Muscle of arm (tissue), 14 donors: ENCODE data around the gene SYTL4. TPM values are rescaled to one million over a fixed set of nuclear protein-coding genes. Genes with fewer than 3 reads are reported as not detected.
A peak's percentile ranks its signal among the peaks of the same experiment; 100 is the strongest.
"Not testable (repeated sequence)": the region's sequence is repeated elsewhere in the genome, so short reads cannot be mapped to it uniquely, and the experiment has no call there.

Experiments
- DNase-seq: peaks from one replicate; pipeline ENCODE4 v3.0.0-alpha.2; 2013
- long read RNA-seq, 11 donors: transcript quantifications; one replicate each; lab custom pipeline, GENCODE V29; 2026
- polyA plus RNA-seq, 12 donors: library from polyadenylated mRNA; unstranded; fragments of 120-200 nt; gene quantifications; one replicate each; pipeline ENCODE4 v1.2.1, GENCODE V29; 2013; ENCODE audit not compliant: insufficient read length in 12 of 12

Gene SYTL4
- polyA plus RNA-seq, result 10 to 100 TPM in 1 of 12 donors, 1 to 10 TPM in 10, not detected in 1; 4.1 to 10.7 (median 8.4) TPM
- long read RNA-seq, donor 1, partial matches to known transcripts, result 0 of 1 reads
- long read RNA-seq, donor 1, other reads (novel, unspliced or antisense), result 0 of 1 reads
- long read RNA-seq, donor 2, partial matches to known transcripts, result 6 of 6 reads
- long read RNA-seq, donor 2, other reads (novel, unspliced or antisense), result 0 of 6 reads
- long read RNA-seq, donor 3, result 0 reads
- long read RNA-seq, donor 4, result 0 reads
- long read RNA-seq, donor 5, result 0 reads
- long read RNA-seq, donor 6, result 0 reads
- long read RNA-seq, donor 7, partial matches to known transcripts, result 5 of 5 reads
- long read RNA-seq, donor 7, other reads (novel, unspliced or antisense), result 0 of 5 reads
- long read RNA-seq, donor 8, result 0 reads
- long read RNA-seq, donor 9, partial matches to known transcripts, result 0 of 1 reads
- long read RNA-seq, donor 9, other reads (novel, unspliced or antisense), result 0 of 1 reads
- long read RNA-seq, donor 10, result 0 reads
- long read RNA-seq, donor 11, result 0 reads

GRCh38 chrX:100731441-100732281, at the start of gene SYTL4:
Gene SYTL4 (minus strand): TSS chrX:100732121. CDS start chrX:100702037, 30,084 bp downstream.
- DNase-seq, result no peak

- DNase-seq, result not testable (repeated sequence)
Measured at GRCh38 chrX:100769439-100769838, 37.5 kb upstream of the SYTL4 start.

DNA sequence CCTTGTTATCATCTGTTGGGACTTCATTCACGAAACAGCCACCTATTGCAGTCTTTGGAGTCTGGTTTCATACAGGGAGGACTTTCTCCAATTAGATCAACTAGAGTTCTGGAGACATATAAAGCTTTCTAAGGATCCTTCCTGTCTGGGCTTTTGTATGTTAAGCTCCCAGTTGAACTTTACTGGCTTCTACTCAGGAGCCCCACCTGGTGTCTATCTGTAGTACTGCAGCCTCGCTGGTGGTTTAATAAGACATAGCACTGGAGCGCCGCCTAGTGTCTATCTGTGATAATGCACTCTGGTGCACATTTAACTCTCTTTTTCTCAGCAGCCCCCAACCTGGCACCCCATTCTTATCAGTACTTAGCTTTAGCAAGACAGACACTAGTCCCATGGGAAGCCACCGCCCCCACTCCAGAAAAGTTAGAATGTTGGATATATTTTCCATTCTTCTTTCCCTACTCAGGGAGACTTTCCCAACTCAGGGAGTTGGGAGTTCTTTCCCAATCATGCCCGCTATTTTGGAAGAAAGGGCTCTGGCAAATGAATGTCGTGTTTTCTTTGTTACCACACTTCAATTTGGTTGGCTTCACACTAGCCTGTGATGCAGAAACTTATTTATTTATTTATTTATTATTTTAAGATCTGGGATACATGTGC, 36.9 kb upstream of the SYTL4 start:
- DNase-seq, result peak; percentile 45

- no peak for DNase-seq
Measured at GRCh38 chrX:100750883-100751282, 19.0 kb upstream of the SYTL4 start.

- no peak for DNase-seq
Measured at GRCh38 chrX:100748108-100748507, 16.2 kb upstream of the SYTL4 start.

- DNase-seq, result no peak
Measured at GRCh38 chrX:100747703-100748102, 15.8 kb upstream of the SYTL4 start.

DNA sequence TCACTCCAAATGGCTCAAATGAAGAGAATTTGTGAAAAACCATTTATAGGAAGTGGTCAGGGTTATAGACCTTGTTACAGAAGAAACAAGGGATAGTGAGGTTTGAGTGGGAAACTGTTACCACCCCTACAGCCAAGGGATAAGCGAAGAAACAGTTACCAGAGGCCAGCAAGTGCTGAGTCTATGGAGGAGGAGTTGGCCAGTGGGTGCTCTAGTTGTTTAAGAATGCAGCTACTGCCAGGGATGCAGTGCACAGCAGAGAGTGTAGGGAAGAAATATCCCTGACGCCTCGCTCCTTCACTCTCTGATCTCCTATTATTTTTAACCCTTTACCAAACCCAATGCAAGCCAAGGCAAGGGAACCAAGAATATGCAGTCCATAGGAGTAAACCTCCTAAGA, 15.2 kb upstream of the SYTL4 start:
- DNase-seq, result no peak

DNA sequence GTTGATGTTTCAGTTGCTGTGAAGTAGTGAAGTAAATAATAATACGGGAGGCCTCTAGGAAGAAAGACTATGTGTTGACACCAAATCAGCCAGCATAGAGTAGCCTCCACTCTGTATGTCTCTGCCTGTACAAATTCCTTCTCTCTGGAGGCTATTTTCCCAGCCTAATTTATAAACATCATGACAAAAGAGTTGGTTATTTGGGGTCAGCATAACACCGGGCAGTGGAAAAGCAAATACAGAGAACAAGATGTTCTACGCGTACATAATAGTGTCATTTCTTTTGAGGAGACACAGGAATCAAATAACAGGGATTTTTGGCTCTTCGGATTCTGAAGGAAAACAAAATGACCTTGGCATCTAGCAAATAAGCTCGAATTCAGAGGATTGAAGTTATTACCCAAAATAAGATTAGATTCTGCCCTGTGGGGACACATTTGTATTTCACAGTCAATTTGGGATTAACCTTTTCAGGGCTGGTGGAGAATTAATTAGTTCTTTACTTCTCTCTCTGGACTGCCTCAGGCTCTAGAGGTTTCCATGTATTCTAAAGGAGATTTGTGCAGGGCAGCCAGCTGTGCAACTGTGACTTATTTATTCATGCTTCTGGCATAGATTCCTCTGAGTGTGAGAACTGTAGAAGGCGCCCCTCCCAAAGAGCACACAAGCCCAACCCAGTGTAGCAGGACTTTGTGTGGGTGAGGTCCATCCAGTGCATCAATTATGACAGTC, 14.1 kb upstream of the SYTL4 start:
- DNase-seq, result no peak

DNA sequence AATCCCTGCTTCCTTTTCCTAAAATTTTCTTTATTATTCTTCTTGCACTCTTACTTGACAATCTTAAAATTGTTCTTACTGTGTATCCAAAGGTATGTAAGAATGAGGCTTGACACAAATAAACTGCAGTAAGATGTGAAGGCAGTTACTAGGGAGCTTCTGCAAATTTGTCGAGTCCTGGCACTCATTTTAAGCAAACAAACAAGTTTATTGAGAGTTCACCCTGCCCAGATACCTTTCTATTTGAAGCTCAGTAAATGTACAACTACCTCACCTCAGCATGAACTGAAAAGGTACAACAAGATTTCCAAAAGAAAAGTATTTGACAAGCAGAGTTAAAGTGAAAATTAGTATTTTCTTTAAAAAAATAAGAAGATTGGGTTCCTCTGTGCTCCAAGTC, 13.3 kb upstream of the SYTL4 start:
- no peak for DNase-seq

DNA sequence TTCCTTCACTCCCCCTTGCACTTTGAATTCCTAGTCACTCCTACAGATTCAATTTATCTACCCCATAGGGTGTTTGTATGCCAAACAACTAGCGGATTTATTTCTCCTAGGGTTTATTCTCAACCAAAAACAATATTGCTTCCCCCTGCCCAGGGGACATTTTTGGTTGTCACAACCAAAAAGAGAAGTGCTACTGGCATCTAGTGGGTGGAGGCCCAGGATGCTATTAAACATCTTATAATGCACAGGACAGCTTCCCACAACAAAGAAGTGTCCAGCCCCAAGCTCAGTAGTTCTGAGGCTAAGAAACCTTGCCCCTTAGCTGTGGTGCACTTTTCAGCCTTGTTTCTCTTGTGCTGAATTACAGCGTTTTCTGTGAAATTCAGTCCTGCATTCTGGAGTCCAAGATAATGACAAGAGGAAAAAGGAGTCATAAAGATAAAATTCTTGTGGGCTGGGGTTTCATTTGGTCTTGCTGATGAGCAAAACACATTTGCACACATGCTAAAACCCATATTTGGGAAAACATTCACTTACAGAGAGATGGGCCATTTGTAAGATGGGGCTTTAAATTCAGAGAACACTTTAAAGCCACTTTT, 11.2 kb upstream of the SYTL4 start:
- no peak for DNase-seq

- not testable (repeated sequence) for DNase-seq
Measured at GRCh38 chrX:100724006-100724405, 7.9 kb downstream of the SYTL4 start.

DNA sequence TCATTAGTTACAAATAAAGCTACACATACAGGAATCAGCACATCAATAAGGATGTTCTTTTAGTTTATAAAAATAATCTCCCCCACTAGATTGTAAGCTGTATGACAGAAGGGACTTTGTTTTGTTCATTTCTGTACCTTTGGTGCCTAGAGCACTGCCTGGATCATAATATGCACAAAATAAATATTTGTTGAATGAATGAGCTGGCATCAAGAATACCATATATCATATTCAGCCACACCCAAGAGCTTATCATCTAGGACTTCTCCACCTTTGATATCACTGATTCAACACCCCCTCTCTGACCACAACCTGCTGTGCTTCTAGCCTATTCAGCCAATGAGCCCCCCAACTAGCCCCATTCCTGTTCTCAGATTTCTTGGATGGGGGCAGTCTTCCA, 10.6 kb downstream of the SYTL4 start:
- DNase-seq, result no peak

DNA sequence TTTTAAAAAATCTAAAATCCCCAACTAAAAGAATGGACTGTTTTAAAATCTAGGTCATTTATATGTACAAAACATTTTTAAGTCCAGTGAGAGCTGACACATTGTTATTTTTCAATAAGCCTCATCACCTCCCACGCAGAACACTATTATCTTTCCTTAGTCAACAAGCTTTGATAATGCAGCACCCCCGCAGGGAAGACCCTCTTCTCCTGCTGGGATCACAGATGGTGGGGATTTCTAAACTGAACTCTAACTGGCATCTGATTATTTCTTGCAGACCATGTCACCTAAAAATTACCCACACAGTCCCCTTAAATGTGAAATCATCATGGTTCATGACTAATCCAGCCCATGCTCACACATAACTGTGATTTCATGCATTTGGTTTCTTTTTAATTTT, 11.6 kb downstream of the SYTL4 start:
- DNase-seq, result no peak

DNA sequence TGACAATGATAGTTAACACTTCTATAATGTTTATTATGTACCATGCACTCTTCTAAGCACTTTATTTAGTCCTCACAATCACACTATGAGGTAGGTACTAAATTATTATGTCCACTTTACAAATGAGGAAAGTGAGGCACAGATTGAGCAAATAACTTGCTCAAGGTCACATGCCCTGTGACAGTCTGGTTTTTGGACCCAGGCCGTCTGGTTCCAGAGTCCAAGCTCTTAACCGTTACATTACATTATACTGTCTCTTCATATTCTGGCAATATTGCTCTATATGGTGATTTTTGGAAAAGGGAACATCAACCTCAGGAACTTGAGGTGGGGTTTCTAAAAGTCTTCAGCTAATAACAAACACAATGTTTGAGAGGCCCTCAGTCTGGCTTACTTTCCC, 12.8 kb downstream of the SYTL4 start:
- no peak for DNase-seq

DNA sequence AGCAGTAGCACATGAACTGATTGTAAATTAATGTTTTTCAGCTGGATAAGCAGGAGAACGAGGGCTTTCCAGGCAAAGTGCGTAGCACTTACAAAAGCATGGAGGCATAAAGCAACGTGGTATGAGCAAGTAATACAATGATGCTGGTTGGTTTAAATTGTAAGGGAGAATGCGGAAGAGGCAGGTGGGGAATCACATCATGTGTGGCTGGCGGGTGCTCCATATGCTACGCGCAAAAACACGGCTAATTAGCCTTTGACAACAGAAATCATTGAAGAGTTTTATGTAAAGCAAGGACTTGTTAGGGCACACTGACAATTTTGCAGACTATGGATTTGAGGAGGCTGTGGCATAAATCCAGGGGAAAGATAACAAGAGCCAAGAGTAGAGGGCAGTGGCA, 14.6 kb downstream of the SYTL4 start:
- no peak for DNase-seq

GRCh38 chrX:100710816-100711215, 21.1 kb downstream of the SYTL4 start:
- DNase-seq, result no peak

- DNase-seq, result no peak
Measured at GRCh38 chrX:100704581-100705203, 27.2 kb downstream of the SYTL4 start.

DNA sequence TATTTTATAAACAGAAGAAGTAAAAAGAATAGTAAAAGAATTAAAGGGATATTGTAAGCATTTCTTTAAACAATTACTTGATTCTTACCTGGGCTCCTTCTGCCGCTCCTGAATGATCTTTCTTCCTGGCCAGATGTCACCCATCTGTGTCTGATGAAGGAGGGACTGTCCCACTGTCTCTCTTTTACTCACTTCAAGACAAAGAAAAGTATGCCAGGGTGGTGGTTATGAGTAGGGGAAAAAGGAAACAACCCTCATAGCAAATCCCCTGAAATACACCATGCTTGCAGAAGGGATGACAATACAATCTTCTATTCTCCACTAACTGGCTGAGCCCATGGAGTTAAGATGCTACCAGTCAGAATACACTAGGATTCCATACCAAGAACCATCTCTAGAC, 31.1 kb downstream of the SYTL4 start:
- DNase-seq, result no peak

DNA sequence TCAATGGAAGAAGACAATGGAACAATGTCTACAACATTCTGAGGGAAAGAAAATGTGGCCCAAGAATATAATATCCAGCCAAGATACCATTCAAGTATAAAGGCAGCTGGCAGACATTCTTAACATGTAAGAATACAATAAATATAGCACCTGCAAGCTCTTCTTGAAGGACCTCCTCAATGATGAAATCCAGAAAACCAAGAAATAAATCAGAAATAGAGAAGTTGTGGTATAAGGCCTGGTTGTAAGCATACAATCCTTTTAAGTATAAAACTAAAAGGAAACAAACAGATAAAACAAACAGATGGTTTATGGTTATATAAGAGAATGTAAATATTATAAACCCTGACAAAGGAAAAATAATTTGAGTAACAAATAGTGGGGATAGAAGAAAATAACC, 33.4 kb downstream of the SYTL4 start:
- no peak for DNase-seq

DNA sequence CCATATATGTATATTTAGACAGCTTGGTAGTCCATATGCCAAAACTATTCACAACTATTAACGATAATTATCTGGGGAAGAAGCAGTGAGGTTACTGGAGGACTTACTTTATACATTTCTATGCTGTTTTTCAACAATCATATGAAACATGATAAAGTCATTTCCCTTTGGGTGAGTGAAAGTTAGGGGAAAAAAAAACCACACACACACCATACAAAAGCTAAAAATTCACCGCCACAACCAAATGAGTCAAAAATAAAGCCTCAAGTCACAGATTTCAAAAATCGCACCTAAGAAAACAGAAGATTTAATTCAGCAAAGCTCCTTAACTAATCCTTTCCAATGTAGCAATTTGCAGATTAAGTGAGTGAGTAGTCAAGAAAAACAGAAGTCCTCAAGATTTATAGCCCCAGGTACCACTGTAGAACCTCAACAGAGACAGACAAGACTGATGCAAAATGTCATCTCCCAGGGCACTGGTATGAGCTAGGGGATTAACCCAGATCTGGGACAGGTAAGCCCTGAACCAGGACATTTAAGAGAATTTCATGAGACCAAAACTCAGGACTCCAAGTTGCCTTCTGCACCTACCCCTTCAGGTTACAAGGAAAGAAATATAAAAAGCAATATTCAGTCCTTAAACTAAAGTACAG, 35.1 kb downstream of the SYTL4 start:
- DNase-seq, result no peak
